Mucosa of rectum (tissue), 2 donors: ENCODE results near the gene PSMB1.

ENCODE experiments used
- H3K27ac ChIP-seq, 2 donors: one replicate each; pipeline ENCODE4 v1.7.0; 2013; ENCODE audit warnings: inconsistent platforms in 2 of 2, low read depth in 2 of 2, low read length in 2 of 2
- H3K27me3 ChIP-seq, 2 donors: one replicate each; pipeline ENCODE4 v1.7.0; 2013; ENCODE audit warnings: low read length in 2 of 2; ENCODE audit not compliant: control insufficient read depth in 2 of 2, insufficient read depth in 2 of 2
- H3K36me3 ChIP-seq, 2 donors: one replicate each; pipeline ENCODE4 v1.7.0; 2013; ENCODE audit warnings: low read length in 2 of 2; ENCODE audit not compliant: control insufficient read depth in 2 of 2, insufficient read depth in 2 of 2
- H3K4me1 ChIP-seq, 2 donors: one replicate each; pipeline ENCODE4 v1.7.0; 2013; ENCODE audit warnings: low read length in 2 of 2, mild to moderate bottlenecking in 1 of 2; ENCODE audit not compliant: control insufficient read depth in 2 of 2, insufficient read depth in 2 of 2
- H3K4me3 ChIP-seq, 2 donors: one replicate each; pipeline ENCODE4 v1.7.0; 2013; ENCODE audit warnings: low read length in 2 of 2
- H3K9ac ChIP-seq, 2 donors: one replicate each; pipeline ENCODE4 v1.7.0; 2013; ENCODE audit warnings: low read length in 2 of 2, low read depth in 1 of 2, mild to moderate bottlenecking in 1 of 2
- H3K9me3 ChIP-seq, 2 donors: one replicate each; pipeline ENCODE4 v1.7.0; 2013; ENCODE audit warnings: low read length in 2 of 2; ENCODE audit not compliant: control insufficient read depth in 2 of 2
- donor health status: healthy.
- donor health status: Normal muscosa, but diverticular disease.

The PSMB1 gene

GRCh38 chr6:170572704-170573466, 19.8 kb upstream of the PSMB1 start:
- Histone ChIP-seq H3K4me1 (no peaks in the 10 kb centered on the region), H3K36me3 (peaks cover 49 to 55% of the 10 kb centered on the region in 2 donors), H3K4me3 (no peak overlapping the region), H3K27ac (no peak overlapping the region), H3K9ac (no peak overlapping the region), H3K9me3 (no peaks in the 10 kb centered on the region), H3K27me3 (no peaks in the 10 kb centered on the region)

- Histone ChIP-seq H3K4me1 (no peaks in the 10 kb centered on the region), H3K36me3 (peaks cover 41 to 58% of the 10 kb centered on the region in 2 donors), H3K9ac (no peak overlapping the region), H3K27me3 (no peaks in the 10 kb centered on the region), H3K4me3 (no peak overlapping the region), H3K27ac (no peak overlapping the region), H3K9me3 (no peaks in the 10 kb centered on the region)
Observed at GRCh38 chr6:170564936-170565530, 11.9 kb upstream of the PSMB1 start.

GRCh38 chr6:170561555-170561954, 8.4 kb upstream of the PSMB1 start:
- Histone ChIP-seq H3K4me1 (no peaks in the 10 kb centered on the region), H3K9me3 (no peaks in the 10 kb centered on the region), H3K27ac (no peak overlapping the region), H3K27me3 (no peaks in the 10 kb centered on the region), H3K9ac (no peak overlapping the region), H3K4me3 (no peak overlapping the region), H3K36me3 (peaks cover 32 to 49% of the 10 kb centered on the region in 2 donors)

- peak overlapping the region; percentile 100 for H3K4me3 ChIP-seq
- H3K9me3 ChIP-seq: no peaks in the 10 kb centered on the region
- no peaks in the 10 kb centered on the region for H3K27me3 ChIP-seq
- peak overlapping the region; percentile 1 to 91 for H3K9ac ChIP-seq
- H3K27ac ChIP-seq: no peak overlapping the region
- H3K4me1 ChIP-seq: peaks cover 14 to 21% of the 10 kb centered on the region in 2 donors
- peaks cover 7 to 15% of the 10 kb centered on the region in 2 donors for H3K36me3 ChIP-seq
Observed at GRCh38 chr6:170555305-170555704, 2.2 kb upstream of the PSMB1 start.

GRCh38 chr6:170554796-170555137, 1.7 kb upstream of the PSMB1 start:
- Histone ChIP-seq H3K9me3 (no peaks in the 10 kb centered on the region), H3K4me3 (peak overlapping the region; percentile 100), H3K36me3 (peaks cover 12 to 16% of the 10 kb centered on the region in 2 donors), H3K4me1 (peaks cover 14 to 21% of the 10 kb centered on the region in 2 donors), H3K27me3 (no peaks in the 10 kb centered on the region), H3K27ac (peak overlapping the region; percentile 87 to 96), H3K9ac (peak overlapping the region; percentile 91)

- H3K4me3 ChIP-seq: peak within 1 kb of the TSS; percentile 100
- H3K36me3 ChIP-seq: peaks cover 15 to 16% of the 10 kb centered on the region in 2 donors
- peak within 1 kb of the TSS; percentile 91 to 97 for H3K9ac ChIP-seq
- H3K9me3 ChIP-seq: no peaks in the 10 kb centered on the region
- peak within 1 kb of the TSS; percentile 94 to 96 for H3K27ac ChIP-seq
- peaks cover 14 to 21% of the 10 kb centered on the region in 2 donors for H3K4me1 ChIP-seq
- no peaks in the 10 kb centered on the region for H3K27me3 ChIP-seq
Observed at GRCh38 chr6:170554013-170554795, 1.1 kb upstream of the PSMB1 start, which contains the start of gene TBP. Gene TBP (plus strand): TSS chr6:170554369. CDS start chr6:170557030, 2,661 bp downstream.

GRCh38 chr6:170553534-170554012, 466 bp upstream of the PSMB1 start:
- Histone ChIP-seq H3K27me3 (no peaks in the 10 kb centered on the region), H3K27ac (peak overlapping the region; percentile 94 to 96), H3K36me3 (peaks cover 16 to 18% of the 10 kb centered on the region in 2 donors), H3K4me3 (peak overlapping the region; percentile 100), H3K9me3 (no peaks in the 10 kb centered on the region), H3K4me1 (peaks cover 14 to 21% of the 10 kb centered on the region in 2 donors), H3K9ac (peak overlapping the region; percentile 91 to 97)

GRCh38 chr6:170545405-170545804, 7.7 kb downstream of the PSMB1 start:
- Histone ChIP-seq H3K4me1 (no peaks in the 10 kb centered on the region), H3K27ac (no peak overlapping the region), H3K4me3 (no peak overlapping the region), H3K9me3 (no peaks in the 10 kb centered on the region), H3K9ac (no peak overlapping the region), H3K36me3 (peaks cover 77 to 79% of the 10 kb centered on the region in 2 donors), H3K27me3 (no peaks in the 10 kb centered on the region)

GRCh38 chr6:170542031-170542719, 10.9 kb downstream of the PSMB1 start:
- no peaks in the 10 kb centered on the region for H3K4me1 ChIP-seq
- H3K9ac ChIP-seq: no peak overlapping the region
- H3K27me3 ChIP-seq: no peaks in the 10 kb centered on the region
- H3K9me3 ChIP-seq: no peaks in the 10 kb centered on the region
- peaks cover 80 to 85% of the 10 kb centered on the region in 2 donors for H3K36me3 ChIP-seq
- H3K4me3 ChIP-seq: no peak overlapping the region
- H3K27ac ChIP-seq: no peak overlapping the region
